HUES48 (cell line): ENCODE data around the gene KLHL12.

Experiments
- H3K27ac ChIP-seq: one replicate; pipeline ENCODE4 v1.7.0; 2013; ENCODE audit warnings: low read depth, low read length, inconsistent platforms
- H3K27me3 ChIP-seq: 2 replicates; pipeline ENCODE4 v1.6.1; 2013; ENCODE audit warnings: mild to moderate bottlenecking, low read length; ENCODE audit not compliant: control insufficient read depth, insufficient read depth
- H3K36me3 ChIP-seq: 2 replicates; pipeline ENCODE4 v1.6.1; 2013; ENCODE audit warnings: low read length; ENCODE audit not compliant: control insufficient read depth, insufficient read depth
- H3K4me1 ChIP-seq: 2 replicates; pipeline ENCODE4 v1.6.1; 2013; ENCODE audit warnings: mild to moderate bottlenecking, low read length; ENCODE audit not compliant: control insufficient read depth, insufficient read depth
- H3K4me3 ChIP-seq: 2 replicates; pipeline ENCODE4 v1.5.1; 2013; ENCODE audit warnings: mild to moderate bottlenecking, low read depth, low read length
- H3K9ac ChIP-seq: 2 replicates; pipeline ENCODE4 v1.6.1; 2013; ENCODE audit warnings: mild to moderate bottlenecking, low read depth, low read length, moderate library complexity
- H3K9me3 ChIP-seq: 2 replicates; pipeline ENCODE4 v1.6.1; 2013; ENCODE audit warnings: low read length; ENCODE audit not compliant: control insufficient read depth, insufficient read depth

Gene KLHL12

DNA sequence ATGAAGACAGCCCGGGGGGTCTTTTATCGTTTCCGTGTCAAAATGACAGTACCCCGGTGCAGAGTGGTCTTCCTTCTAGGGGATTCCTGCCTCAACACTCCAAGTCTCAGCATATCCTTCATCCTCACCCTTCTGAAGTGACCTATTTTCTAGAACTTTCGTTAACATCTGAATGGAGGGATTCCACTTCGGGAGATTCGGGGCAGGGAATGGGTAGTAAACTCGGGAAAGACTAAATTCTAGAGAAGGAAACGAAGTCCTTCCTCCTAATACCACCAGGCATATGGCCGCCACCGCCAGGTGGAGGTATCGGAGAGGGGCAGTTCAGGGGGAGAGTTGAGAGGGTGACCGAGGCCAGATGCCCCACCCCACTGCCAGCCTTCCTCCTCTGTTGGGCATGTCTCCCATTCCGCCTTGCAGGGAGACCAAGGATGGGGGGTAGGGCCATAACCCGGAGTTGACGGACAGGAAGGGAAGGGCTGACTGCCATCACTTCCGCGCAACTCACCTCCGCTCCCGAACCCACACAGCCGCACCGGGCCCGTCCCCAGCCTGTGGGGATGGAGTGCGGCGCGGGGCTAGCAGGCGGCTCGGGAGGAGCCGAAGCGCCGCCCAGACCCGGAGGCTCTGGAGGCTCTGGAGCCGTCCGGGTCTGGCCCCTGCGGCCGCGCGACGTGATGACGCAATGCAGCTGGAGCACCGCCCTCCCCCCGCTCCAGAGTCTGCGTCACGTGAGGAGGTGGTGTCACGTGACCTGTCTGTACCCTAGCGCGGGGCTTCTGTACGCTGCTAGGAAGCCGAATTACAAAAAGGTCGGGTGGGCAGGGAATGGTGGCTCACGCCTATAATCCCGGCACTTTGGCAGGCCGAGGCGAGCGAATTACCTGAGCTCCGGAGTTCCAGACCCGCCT is at the start of gene KLHL12:
Gene KLHL12 (minus strand): TSS at position 654 of the 911 bp plus-strand sequence. CDS start 2,072 bp downstream, outside the sequence.
- Histone ChIP-seq H3K9ac (peak within 1 kb of the TSS; percentile 83), H3K36me3 (peaks cover 20% of the 10 kb centered on the region), H3K27me3 (no peaks in the 10 kb centered on the region), H3K9me3 (no peaks in the 10 kb centered on the region), H3K4me1 (0 out of 2 replicates have a peak, but pooled peaks cover 3% of the 10 kb centered on the region), H3K4me3 (peak within 1 kb of the TSS; percentile 93), H3K27ac (peak within 1 kb of the TSS; percentile 97)

GRCh38 chr1:202976633-202977032 is 49.6 kb upstream of the KLHL12 start:
- H3K27ac ChIP-seq = no peak overlapping the region
- peaks cover 4% of the 10 kb centered on the region for H3K4me1 ChIP-seq
- peaks cover 3% of the 10 kb centered on the region; the same call in 1 of the 2 replicates for H3K27me3 ChIP-seq
- H3K36me3 ChIP-seq = no peaks in the 10 kb centered on the region
- no peak overlapping the region for H3K4me3 ChIP-seq
- no peaks in the 10 kb centered on the region for H3K9me3 ChIP-seq
- no peak overlapping the region for H3K9ac ChIP-seq

DNA sequence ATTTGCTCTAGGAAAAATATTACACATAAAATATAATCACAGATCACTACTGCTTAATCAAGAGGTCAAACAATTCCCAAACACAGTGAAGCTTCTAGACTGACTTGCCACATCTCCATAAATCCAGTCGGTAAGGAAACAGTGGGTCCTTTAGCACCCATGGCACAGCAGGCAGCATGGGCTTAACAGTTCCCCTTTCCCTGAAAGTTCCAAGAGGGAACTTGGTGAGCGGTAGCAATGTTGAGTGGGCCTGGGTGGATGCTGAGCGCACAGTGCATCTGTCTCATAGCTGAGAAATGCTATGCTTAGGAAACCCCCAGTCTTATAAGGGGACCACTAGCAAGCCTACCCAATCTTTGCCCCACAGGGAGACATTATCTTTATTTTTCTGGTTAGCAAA is 47.8 kb upstream of the KLHL12 start:
- Histone ChIP-seq H3K9ac (no peak overlapping the region), H3K27me3 (peaks cover 3% of the 10 kb centered on the region; the same call in 1 of the 2 replicates), H3K27ac (no peak overlapping the region), H3K36me3 (no peaks in the 10 kb centered on the region), H3K4me3 (no peak overlapping the region), H3K9me3 (no peaks in the 10 kb centered on the region), H3K4me1 (peaks cover 4% of the 10 kb centered on the region)

- H3K4me3 ChIP-seq = no peak overlapping the region
- H3K27me3 ChIP-seq = peaks cover 10% of the 10 kb centered on the region
- no peak overlapping the region for H3K27ac ChIP-seq
- H3K9ac ChIP-seq = no peak overlapping the region
- no peaks in the 10 kb centered on the region for H3K36me3 ChIP-seq
- H3K9me3 ChIP-seq = no peaks in the 10 kb centered on the region
- H3K4me1 ChIP-seq = no peaks in the 10 kb centered on the region
Measured at GRCh38 chr1:202972046-202972445, 45.0 kb upstream of the KLHL12 start.

- Histone ChIP-seq H3K9me3 (no peaks in the 10 kb centered on the region), H3K4me1 (no peaks in the 10 kb centered on the region), H3K27ac (no peak overlapping the region), H3K4me3 (no peak overlapping the region), H3K27me3 (peaks cover 8% of the 10 kb centered on the region; the same call in 1 of the 2 replicates), H3K36me3 (peaks cover 12% of the 10 kb centered on the region; the same call in 1 of the 2 replicates), H3K9ac (no peak overlapping the region)
Measured at GRCh38 chr1:202968895-202969295, 41.9 kb upstream of the KLHL12 start.

DNA sequence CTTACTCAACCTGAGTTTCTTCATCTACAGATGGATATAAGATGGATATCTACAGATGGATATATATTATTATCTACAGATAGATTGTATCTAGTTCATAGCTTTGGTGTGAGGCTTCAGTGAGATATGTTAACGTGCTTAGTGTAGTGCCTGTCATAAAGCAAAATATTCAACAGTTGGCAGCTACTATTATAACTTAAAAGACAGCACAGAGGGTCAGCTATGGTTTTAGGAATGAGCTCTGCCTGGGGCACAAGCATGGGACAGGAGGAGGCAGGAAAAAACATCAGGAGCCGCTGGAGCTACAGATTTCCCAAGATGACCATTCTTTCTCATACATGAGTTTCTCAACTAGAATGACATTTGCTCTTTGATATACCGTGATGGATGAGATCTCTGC is 41.3 kb upstream of the KLHL12 start:
- H3K9ac ChIP-seq = no peak overlapping the region
- H3K4me1 ChIP-seq = no peaks in the 10 kb centered on the region
- H3K4me3 ChIP-seq = peak overlapping the region; percentile 78
- H3K36me3 ChIP-seq = peaks cover 13% of the 10 kb centered on the region; the same call in 1 of the 2 replicates
- H3K9me3 ChIP-seq = no peaks in the 10 kb centered on the region
- no peak overlapping the region for H3K27ac ChIP-seq
- H3K27me3 ChIP-seq = peaks cover 8% of the 10 kb centered on the region; the same call in 1 of the 2 replicates

- Histone ChIP-seq H3K36me3 (peaks cover 14% of the 10 kb centered on the region; the same call in 1 of the 2 replicates), H3K4me3 (peak overlapping the region; percentile 78), H3K27ac (peak overlapping the region; percentile 29), H3K4me1 (no peaks in the 10 kb centered on the region), H3K27me3 (peaks cover 8% of the 10 kb centered on the region; the same call in 1 of the 2 replicates), H3K9me3 (no peaks in the 10 kb centered on the region), H3K9ac (peak overlapping the region; percentile 4; the same call in 1 of the 2 replicates)
Measured at GRCh38 chr1:202967684-202968281, 40.7 kb upstream of the KLHL12 start.

DNA sequence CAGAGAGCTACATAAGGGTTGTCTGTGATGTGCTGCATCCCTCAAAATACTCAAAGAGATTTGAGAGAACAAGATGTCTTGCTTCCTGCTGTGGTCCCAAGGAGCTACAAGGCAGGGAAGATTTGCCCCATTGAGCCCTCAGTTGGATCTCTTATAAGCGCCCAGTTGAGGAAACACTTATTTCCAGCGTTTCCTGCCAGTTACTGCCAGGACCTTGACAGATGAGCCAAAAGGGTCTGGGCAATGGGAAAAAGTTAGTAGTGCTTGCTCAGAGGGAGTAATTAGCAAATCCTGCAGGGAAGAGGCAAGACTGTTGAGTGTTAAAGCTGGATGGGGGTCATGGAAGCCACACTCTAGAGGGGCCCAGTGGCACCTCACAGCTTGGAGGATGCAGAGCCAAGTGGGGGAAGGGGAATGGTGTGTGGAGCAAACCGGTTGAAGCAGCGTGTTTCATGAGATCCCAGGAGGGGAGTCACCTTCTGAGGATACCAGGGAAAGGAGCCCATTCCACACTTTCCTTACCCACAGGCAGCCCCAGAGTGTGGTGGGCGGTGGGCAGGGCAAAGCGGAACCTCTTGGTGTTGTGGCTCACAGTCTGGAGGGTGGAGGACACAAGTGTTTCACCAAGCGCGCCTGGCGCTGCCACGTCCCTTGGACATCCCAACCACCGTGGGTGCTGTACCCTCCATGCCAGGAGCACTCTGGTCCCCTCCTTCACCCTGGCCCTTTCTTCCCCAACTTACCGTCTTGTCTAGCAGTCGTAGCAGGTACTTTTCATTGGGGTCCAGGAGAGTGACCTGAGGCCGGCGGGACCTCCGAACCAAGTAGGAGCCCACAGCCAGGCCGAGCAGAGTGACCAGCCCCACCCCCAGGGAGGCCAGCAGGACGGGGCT is 39.2 kb upstream of the KLHL12 start:
- Histone ChIP-seq H3K27me3 (peaks cover 8% of the 10 kb centered on the region; the same call in 1 of the 2 replicates), H3K4me3 (peak overlapping the region; percentile 91), H3K4me1 (no peaks in the 10 kb centered on the region), H3K27ac (peak overlapping the region; percentile 45), H3K36me3 (peaks cover 23% of the 10 kb centered on the region; the same call in 1 of the 2 replicates), H3K9ac (peak overlapping the region; percentile 72; the same call in 1 of the 2 replicates), H3K9me3 (no peaks in the 10 kb centered on the region)

GRCh38 chr1:202965422-202965821 is 38.4 kb upstream of the KLHL12 start:
- H3K36me3 ChIP-seq = peaks cover 23% of the 10 kb centered on the region; the same call in 1 of the 2 replicates
- no peaks in the 10 kb centered on the region for H3K9me3 ChIP-seq
- no peak overlapping the region for H3K9ac ChIP-seq
- H3K4me1 ChIP-seq = no peaks in the 10 kb centered on the region
- H3K27ac ChIP-seq = peak overlapping the region; percentile 61
- H3K27me3 ChIP-seq = peaks cover 8% of the 10 kb centered on the region; the same call in 1 of the 2 replicates
- no peak overlapping the region for H3K4me3 ChIP-seq

DNA sequence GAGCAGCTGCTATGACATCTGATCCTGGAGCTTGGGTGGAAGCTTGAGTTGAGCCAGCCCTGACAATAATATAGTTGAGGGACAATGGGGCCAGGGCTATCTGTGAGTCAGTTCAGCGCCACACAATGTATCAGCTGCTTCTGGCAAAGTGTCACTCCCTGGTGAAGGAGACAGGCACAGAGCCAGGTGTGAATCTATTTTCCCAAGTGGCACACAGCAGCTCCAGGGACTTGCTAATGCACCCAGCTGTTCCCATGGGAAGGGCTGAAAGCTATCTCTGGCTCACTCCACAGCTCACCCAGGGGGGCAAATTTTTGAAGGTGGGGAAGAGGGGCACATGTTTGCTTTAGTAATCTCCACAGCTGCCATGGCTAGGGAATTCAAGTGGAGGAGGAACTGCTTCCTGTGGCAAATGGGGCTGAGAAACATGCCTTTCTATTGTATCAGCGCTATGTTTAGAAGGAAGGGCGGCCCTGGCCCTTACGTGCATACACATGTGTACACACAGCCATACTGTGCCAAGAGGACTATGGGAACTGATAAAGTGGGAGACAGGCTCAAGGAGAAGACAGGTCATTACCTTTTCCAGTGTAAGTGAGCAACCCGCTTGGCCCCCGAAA is 37.9 kb upstream of the KLHL12 start:
- Histone ChIP-seq H3K9me3 (no peaks in the 10 kb centered on the region), H3K36me3 (peaks cover 23% of the 10 kb centered on the region; the same call in 1 of the 2 replicates), H3K9ac (no peak overlapping the region), H3K27ac (peak overlapping the region; percentile 61), H3K27me3 (peaks cover 8% of the 10 kb centered on the region; the same call in 1 of the 2 replicates), H3K4me1 (no peaks in the 10 kb centered on the region), H3K4me3 (no peak overlapping the region)
